NK-92 (cell line): ENCODE data around the gene CCR4.
"Not testable (repeated sequence)": the region's sequence is repeated elsewhere in the genome, so short reads cannot be mapped to it uniquely, and the experiment has no call there.

Source experiments
- DNase-seq: peaks from one replicate; lab custom pipeline; 2025; ENCODE audit not compliant: unreplicated experiment; lab: John Stamatoyannopoulos, UW

Gene CCR4

DNA sequence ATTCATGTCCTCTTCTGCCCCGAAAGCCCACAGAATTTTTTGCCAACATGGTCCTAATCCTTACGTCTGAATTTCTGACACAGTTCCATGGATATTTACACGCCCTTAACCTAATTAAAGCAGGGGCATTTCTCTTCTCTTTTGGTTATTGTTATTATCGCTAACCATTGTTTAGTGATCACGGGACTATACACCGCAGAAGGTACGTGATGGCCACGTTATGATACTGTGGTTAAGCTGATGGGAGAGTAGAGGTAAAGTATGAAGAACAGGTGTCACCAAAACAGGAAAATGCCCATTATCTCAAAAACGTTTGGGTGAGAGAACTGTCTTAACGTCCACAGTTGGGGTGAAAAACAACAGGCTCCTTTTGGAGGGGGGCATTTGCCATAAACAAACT, 26.4 kb downstream of the CCR4 start:
- no peak for DNase-seq

DNA sequence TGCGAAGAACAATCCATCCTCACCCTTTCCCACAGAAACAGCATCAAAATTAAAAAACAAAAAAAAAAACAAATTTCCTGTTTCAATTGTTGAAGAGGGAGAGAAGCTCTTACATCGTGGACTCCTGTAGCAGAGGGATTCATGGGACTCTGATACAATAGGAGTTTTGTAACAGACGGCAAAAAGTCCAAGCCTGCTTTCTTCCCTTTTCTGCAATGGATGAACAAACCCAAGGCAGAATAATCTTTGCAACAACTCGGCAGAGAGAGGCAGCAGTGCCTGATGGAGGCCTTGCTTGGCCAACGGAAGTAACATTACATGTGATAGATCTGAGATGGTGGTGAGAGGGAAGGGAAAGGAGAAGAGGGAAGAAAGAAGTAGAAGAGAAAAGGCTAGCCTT, 26.9 kb downstream of the CCR4 start:
- DNase-seq: no peak

DNA sequence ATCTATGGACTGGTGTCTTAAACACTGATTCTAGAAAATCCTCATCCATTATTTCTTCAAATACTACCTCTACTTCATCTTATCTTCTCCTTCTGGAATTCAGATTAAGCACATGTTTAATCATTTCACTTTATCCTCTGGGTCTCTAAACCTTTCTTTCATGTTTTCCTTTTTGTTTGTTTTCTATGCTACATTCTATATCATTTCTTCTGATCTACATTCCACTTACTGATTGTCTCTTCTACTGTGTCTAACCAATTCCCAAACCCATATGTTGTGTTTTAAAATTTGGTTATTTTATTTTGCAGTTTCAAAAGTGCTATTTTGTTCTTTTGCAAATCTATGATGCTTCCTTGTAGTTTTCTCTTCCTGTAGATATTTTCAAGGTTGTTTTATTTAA, 31.7 kb downstream of the CCR4 start:
- no peak for DNase-seq

DNA sequence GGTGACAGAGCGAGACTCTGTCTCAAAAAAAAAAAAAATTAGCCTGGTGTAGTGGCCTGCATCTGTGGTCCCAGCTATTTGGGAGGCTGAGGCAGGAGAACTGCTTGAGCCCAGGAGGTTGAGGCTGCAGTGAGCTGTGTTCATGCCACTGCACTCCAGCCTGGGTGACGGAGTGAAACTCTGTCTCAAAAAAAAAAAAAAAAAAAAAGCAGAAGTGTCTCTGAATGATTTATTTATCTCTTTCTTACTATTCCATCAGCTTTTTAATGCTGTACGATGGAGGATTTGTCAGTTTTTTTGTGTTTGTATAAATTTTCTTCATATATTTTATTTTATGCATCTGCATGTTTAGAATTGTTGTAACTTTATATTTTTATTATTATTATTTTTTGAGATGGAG, 33.5 kb downstream of the CCR4 start:
- DNase-seq: not testable (repeated sequence)

DNA sequence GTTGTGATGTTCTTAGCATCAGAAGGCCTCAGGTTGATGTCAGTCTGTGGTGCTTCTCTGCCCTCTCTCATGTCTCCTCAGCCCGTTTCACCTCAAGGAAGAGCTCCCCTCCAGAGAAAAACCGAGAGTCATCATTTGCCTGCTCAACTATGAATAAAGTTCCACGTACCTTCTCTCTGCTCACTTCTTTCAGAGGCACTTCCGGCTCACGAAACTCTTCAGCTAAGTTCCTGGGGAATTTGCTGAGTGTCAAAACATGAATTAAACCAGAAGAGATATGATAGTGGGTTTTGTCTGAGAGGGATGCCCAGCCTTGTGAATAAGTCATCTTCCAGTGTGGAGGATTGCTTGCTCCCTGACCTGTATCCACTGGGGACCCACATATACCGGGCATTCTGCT, 37.7 kb downstream of the CCR4 start:
- no peak for DNase-seq

DNA sequence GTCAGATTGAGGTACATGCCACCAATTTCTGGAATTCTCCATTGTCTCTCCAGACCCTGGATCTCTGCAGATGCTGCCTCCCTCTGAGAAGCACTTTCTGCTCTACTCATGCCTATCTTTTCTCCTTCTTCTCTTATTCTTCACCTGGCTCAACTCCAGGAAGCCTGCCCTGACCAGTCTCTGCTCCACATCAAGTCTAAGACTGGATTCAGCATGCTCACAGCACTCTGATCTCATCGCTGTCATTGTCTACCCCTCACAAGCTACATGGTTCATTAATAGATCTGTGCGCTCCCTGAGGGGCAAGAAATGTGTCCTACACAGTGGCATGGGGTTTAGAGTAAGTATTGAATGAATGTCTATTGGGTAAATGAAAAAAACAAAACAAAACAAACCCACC, 38.7 kb downstream of the CCR4 start:
- DNase-seq: no peak

DNA sequence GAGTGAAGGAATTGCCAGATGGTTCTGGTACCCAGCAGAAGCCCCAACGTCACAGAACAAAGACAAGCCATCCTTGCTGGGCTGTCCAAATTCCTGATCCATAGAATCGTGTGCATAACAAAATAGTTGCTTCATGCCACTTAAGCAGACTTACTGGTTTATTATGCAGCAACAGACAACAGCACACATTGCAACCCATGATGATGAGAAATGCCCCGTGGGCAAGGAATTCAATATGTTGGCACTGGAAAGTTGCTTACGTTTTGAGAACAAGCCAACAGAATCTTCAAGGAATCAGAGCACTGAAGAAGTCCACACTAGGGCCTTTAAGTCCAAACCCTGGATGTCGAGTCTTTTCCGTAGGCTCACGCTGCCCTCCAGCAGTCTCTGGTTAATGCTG, 40.3 kb downstream of the CCR4 start:
- no peak for DNase-seq

DNA sequence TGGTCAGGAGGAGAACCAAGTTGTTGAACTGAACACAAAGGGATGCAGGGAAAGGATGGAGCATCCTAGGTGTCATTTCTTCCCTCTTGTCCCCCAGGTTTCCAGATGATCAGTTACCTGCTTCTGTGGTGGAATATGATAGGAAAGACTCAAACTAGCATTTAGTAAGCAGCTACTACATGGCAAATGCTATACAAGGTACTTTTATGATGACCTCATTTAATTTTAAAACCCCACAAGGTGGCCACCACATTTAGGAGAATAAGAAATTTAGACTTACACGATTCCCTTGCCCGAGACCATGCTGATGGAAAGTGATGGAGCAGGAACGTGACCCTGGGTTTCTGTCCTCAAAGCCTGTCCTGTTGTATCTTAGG, 40.9 kb downstream of the CCR4 start:
- no peak for DNase-seq

DNA sequence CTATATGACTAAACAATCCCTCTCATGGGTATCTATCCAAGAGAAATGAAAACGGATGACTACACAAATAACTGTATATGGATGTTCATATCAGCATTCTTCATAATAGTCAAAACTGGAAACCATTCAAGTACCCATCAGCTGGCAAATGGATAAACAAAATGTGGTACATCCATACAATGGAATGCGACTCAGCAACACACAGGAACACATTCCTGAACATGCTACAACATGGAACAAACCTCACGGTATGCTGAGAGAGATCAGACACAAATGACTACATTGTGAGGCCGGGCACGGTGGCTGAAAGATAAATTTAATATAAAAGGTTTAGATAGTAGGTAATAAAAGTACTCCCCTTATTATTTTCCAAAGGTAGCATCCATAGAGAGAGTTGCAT, 42.6 kb downstream of the CCR4 start:
- DNase-seq: no peak

DNA sequence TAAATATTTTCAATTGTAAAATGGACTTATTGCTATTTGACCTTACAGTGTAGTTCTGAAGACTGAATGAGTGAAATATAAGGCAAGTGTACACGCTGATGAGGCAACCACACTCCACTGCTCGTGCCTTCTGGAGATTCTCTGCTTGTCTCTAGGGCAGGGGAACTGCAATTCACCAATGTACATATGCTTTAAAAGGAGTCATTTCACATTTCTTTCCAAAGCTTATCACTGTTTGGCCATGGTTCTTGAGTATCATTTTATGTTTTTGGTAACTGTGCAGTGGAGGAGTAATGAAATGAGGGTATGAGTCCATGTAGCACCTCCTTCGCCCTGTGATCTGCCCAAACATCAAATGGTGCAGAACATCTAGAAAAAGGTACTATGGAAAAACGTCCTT, 43.7 kb downstream of the CCR4 start:
- DNase-seq: no peak

DNA sequence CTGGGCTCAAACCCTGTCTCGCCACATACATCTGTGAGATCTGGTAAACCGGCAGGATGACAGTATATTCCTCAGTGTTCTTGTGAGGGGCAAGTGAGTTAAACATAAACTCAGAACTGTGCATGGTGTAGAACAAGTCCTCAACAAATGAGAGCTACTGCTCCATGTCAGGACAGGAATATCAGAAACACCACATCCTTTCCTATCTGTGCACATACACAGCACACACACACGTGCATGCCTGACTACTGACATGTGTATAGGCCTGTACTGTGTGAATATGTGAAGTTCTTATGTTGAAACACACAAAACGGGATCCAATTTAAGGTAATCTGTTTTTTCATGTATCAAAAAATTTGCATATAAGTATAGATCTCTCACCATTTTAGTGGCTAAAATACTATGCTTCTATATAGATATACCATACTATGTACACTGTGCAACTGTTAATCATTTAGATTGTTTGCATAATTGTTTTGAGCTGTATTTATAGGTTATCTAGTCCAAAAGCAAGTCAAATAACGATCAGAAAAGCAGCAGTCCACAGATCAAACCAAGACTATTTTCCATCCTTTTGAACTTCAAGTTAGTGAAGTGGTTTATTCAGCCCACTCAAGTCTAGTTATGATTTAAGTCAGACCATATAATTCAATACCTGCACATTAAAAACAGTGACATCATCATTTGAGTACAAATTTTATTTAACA, 44.8 kb downstream of the CCR4 start:
- DNase-seq: no peak

DNA sequence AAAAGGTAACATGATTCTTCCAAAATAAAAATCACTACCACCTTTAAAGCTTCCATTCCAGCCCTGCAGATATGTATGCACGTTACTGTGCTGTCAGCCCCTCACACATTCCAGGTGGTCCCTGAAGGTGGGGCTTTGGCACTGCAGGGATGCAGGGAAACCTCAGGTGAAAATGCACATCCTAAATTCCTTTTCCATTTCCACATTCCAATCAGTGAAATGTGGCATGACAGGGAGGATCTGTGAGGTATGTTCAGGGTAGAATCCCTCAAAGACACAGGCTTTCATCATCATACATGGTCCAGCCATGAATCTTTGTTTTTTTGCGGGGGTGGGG, 45.3 kb downstream of the CCR4 start:
- no peak for DNase-seq

DNA sequence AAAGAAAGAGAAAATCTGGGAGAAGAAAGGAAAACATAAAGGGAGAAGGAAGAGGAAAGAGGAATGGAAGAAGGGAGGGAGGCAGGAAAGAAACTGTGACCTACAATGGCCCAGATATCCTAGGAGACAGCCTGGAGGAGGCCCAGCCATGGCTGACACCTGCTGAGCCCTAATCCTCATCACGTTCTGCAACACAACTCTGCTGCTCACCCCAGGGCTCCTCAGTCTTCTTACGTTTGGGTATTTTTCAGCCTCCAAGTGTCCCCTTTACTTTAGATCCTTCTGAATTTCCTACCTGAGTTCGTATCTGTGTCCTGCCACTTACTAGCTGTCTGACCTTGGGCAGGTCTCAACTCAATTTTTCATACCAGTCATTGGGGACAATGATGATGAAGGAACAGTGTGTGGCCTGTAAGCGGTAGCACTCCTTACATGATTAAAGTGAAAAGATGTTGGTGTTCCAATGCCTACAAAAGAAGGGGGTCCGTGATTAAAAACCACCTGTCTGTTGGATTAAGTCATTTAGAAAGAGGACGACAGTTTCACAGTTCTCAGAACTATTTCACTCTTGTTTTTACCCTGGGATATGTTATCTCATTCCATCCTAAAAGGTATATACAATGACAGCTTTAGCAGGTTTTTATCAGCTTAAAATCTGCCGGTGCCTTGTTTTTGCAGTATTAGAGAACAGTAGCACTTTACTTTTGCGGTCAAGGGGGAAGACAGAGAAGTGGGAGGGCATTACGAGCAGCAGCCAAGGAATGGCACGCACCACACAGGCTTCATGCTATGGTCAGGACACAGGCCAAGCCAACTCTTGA, 47.4 kb downstream of the CCR4 start:
- DNase-seq: no peak

DNA sequence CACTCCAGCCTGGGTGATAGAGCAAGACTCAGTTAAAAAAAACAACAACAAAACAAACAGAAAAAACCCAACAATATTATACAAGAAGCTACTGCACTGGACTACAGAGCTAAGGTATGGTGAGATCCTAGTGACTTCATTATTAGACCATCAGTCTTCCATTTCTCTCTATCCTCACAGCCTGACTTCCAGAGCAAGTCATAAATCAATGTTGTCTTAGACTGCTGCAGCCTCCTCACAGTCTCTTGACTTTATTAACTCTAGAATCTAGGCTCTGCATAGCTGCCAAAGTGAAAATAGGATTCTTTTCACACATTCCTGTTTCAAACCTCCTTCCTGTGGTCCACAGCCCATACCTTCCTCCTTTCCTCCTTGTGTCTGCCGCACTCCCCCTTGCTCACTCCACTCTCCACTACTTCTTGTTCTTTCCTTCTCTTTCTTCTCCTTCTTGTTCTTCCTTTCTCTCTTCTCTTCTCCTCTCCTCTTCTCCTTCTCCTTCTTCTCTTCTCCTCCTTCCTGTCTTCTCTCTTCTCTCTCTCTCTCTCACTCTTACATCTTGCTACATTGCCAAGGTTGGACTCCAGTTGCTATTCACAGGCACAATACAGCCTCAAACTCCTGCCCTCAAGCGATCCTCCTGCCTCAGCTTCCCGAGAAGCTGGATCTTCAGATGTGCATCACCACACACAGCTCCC, 49.4 kb downstream of the CCR4 start:
- DNase-seq: no peak

DNA sequence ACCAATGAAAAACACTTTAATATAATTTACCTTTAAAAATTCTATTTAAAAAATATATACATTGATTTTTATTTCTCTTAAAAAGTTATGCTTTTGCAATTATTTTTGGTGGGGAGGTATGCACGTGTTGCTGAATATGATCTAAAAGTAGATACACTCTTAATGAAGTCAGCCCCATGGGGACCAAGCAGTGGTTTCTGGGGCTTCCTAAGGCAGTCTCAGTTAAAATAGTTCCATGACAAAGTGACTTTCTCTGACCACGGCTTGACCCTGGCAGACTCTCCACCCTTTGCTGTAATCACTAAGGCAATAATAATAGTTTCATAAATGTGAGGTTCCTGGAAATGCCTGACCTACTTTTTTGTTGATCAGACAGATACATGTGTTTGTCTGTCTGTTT, 50.4 kb downstream of the CCR4 start:
- DNase-seq: no peak

DNA sequence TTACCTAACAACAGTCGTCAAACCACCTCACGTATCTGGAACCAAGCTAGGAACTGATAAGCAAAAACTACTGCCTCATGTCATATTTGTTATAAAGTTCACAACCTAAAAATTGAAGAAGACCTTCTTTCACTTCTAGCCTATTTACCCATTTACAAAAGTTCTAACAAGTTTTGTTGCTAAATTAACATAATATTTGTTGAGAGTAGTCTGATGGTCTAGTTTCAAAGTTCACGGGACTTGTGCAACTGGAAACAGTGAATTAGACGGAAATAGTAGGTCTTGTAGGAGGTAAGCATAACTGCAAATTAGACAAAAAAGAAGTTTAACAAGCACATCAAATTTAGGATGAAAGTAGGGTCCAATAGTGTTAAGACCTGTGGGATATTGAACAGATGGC, 51.9 kb downstream of the CCR4 start:
- no peak for DNase-seq

DNA sequence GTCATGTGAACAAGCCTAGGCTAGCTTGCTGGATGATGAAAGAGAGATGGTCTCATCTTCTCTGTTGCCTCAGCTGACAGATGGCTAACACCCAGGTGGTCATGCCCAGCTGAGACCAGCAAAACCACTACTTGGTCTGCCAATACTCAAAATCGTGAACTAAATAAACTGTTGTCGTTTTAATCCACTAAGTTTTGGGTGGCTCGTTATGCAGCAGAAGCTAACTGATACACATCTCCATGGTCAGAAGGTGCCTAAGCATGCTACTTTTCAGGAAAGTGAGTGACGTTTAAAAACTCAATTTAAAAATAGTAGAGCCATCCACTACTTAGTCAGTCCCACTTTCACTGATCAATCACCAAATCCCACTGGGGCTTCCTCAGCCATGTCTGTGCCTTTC, 52.8 kb downstream of the CCR4 start:
- DNase-seq: no peak

DNA sequence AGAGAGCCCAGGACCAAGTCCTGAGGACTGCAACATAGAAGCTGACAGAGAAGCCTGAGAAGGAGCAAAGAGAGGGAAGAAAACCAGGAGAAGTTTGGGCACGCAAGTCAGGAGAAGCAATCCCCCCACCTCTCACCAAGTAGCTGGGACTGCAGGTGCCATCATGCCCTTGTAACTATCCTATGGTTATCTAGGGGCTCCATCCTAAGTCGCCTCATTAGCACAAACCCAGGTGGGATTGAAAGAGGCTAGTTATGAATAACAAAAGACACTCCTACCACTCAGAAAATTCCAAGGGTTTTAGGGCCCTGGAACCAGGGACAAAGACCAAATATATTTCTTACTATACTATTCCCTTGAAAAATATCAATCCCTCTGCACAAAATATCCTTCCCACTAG, 53.5 kb downstream of the CCR4 start:
- DNase-seq: no peak
